HFF-Myc (cell line): ENCODE results near the gene VPS16.
A peak's percentile ranks its signal among the peaks of the same experiment; 100 is the strongest.

Experiments
- DNase-seq: peaks from one replicate; pipeline ENCODE4 v3.0.0-alpha.2; 2011; ENCODE audit warnings: low read depth; ENCODE audit errors: extremely low read depth
- H3K4me3 ChIP-seq: replicated peaks from 2 replicates; pipeline ENCODE4 v1.5.1; 2011; ENCODE audit warnings: low read depth, mild to moderate bottlenecking, control low read depth, low read length
- CTCF ChIP-seq: IDR thresholded peaks from 2 replicates; pipeline ENCODE4 v1.5.1; 2012; ENCODE audit warnings: mild to moderate bottlenecking, low read depth, low read length, control low read depth; ENCODE audit errors: missing control alignments

VPS16 gene

GRCh38 chr20:2797136-2797983 lies 43.2 kb upstream of the VPS16 start:
- no peak for DNase-seq
- TF ChIP-seq CTCF, result no peak
- no peak overlapping the region for H3K4me3 ChIP-seq

- no peak for TF ChIP-seq CTCF
- no peak for DNase-seq
- H3K4me3 ChIP-seq, result no peak overlapping the region
These were observed 42.3 kb upstream of the VPS16 start for GRCh38 chr20:2798095-2798805.

GRCh38 chr20:2798814-2799213 lies 41.7 kb upstream of the VPS16 start:
- no peak overlapping the region for H3K4me3 ChIP-seq
- TF ChIP-seq CTCF, result no peak
- no peak for DNase-seq

- H3K4me3 ChIP-seq, result peak overlapping the region; percentile 45
- no peak for DNase-seq
- no peak for TF ChIP-seq CTCF
These were observed 41.3 kb upstream of the VPS16 start for GRCh38 chr20:2799271-2799670.

- TF ChIP-seq CTCF, result no peak
- no peak for DNase-seq
- H3K4me3 ChIP-seq, result peak overlapping the region; percentile 45
These were observed 40.6 kb upstream of the VPS16 start for GRCh38 chr20:2799688-2800520.

GRCh38 chr20:2800521-2801285 lies 39.8 kb upstream of the VPS16 start, which contains the start of gene CPXM1:
Gene CPXM1, minus strand, starts transcription at chr20:2800627. Its CDS starts 55 bp downstream, at chr20:2800572.
- peak within 1 kb of the TSS; percentile 45 for H3K4me3 ChIP-seq
- DNase-seq, result no peak
- no peak for TF ChIP-seq CTCF
